Neural progenitor cell (in vitro differentiated cells): ENCODE measurements around the gene PKDCC. TPM values are rescaled to one million over a fixed set of nuclear protein-coding genes. Genes with fewer than 3 reads are reported as not detected.

Source experiments
- DNase-seq: peaks from one replicate; pipeline ENCODE4 v3.0.0-alpha.2; 2016; ENCODE audit warnings: low spot score
- H2AFZ ChIP-seq: fragments of 200-600 bp; sonication (generic); replicated peaks from 2 replicates; pipeline ENCODE4 v1.6.1; 2016; ENCODE audit warnings: antibody characterized with exemption
- H3F3A ChIP-seq: fragments of 200-600 bp; sonication (generic); 2 replicates; pipeline ENCODE4 v1.6.1; 2016; ENCODE audit warnings: antibody characterized with exemption, low read depth
- H3K27ac ChIP-seq: fragments of 200-600 bp; sonication (generic); 2 replicates; pipeline ENCODE4 v1.5.1; 2016; ENCODE audit warnings: mild to moderate bottlenecking
- H3K27me3 ChIP-seq: fragments of 200-600 bp; sonication (generic); 2 replicates; pipeline ENCODE4 v1.6.1; 2016; ENCODE audit warnings: mild to moderate bottlenecking, moderate library complexity
- H3K36me3 ChIP-seq: fragments of 200-600 bp; sonication (generic); 2 replicates; pipeline ENCODE4 v1.5.1; 2016
- H3K4me1 ChIP-seq: fragments of 200-600 bp; sonication (generic); 2 replicates; pipeline ENCODE4 v1.6.1; 2016; ENCODE audit warnings: mixed run types
- H3K4me2 ChIP-seq: fragments of 200-600 bp; sonication (generic); 2 replicates; pipeline ENCODE4 v1.6.1; 2016
- H3K4me3 ChIP-seq: fragments of 200-600 bp; sonication (generic); 2 replicates; pipeline ENCODE4 v1.5.1; 2016
- H3K79me2 ChIP-seq: fragments of 200-600 bp; sonication (generic); 2 replicates; pipeline ENCODE4 v1.6.1; 2016; ENCODE audit warnings: low read depth
- H3K9ac ChIP-seq: fragments of 200-600 bp; sonication (generic); 2 replicates; pipeline ENCODE4 v1.6.1; 2016
- H3K9me3 ChIP-seq: fragments of 200-600 bp; sonication (generic); 2 replicates; pipeline ENCODE4 v1.5.1; 2016; ENCODE audit warnings: low read depth
- H4K20me1 ChIP-seq: fragments of 200-600 bp; sonication (generic); 2 replicates; pipeline ENCODE4 v1.6.1; 2016; ENCODE audit warnings: low read depth
- H3K27ac Mint-ChIP-seq: 3 replicates; pipeline ENCODE4 v1.8.0; 2021; ENCODE audit warnings: mixed read lengths
- H3K27me3 Mint-ChIP-seq: 2 replicates; pipeline ENCODE4 v1.8.0; 2022; ENCODE audit warnings: low read depth, mild to moderate bottlenecking, inconsistent platforms, moderate library complexity, mixed read lengths; ENCODE audit not compliant: insufficient read depth
- H3K36me3 Mint-ChIP-seq: 3 replicates; pipeline ENCODE4 v1.8.0; 2021; ENCODE audit warnings: mixed read lengths
- H3K4me1 Mint-ChIP-seq: 3 replicates; pipeline ENCODE4 v1.8.0; 2021; ENCODE audit warnings: mixed read lengths
- H3K4me3 Mint-ChIP-seq: 3 replicates; pipeline ENCODE4 v1.8.0; 2021; ENCODE audit warnings: mild to moderate bottlenecking, moderate library complexity, mixed read lengths
- H3K9me3 Mint-ChIP-seq: 3 replicates; pipeline ENCODE4 v1.8.0; 2020; ENCODE audit warnings: mixed read lengths
- CTCF ChIP-seq: fragments of 200-600 bp; sonication (generic); IDR thresholded peaks from 2 replicates; pipeline ENCODE4 v1.5.1; 2017; ENCODE audit warnings: antibody characterized with exemption, mild to moderate bottlenecking
- EZH2 ChIP-seq: fragments of 200-600 bp; sonication (generic); IDR thresholded peaks from 2 replicates; pipeline ENCODE4 v1.6.1; 2017; ENCODE audit warnings: antibody characterized with exemption, mild to moderate bottlenecking, moderate library complexity
- EZH2phosphoT487 ChIP-seq: fragments of 200-600 bp; sonication (generic); IDR thresholded peaks from 2 replicates; pipeline ENCODE4 v1.6.1; 2017; ENCODE audit warnings: antibody characterized with exemption
- total RNA-seq: library from RNA; depleted of rRNA; stranded (reverse); fragments of >200 nt; gene quantifications from 2 replicates; pipeline ENCODE4 v1.2.3, GENCODE V29; 2015; ENCODE audit warnings: low replicate concordance

The PKDCC gene
- total RNA-seq, 1 donor from 2014 or later = 70.4 TPM

- H3K27ac Mint-ChIP-seq = no peak overlapping the region
- no peak for DNase-seq
- Histone ChIP-seq H3K36me3 (no peaks in the 10 kb centered on the region), H3K4me1 (peaks cover 22% of the 10 kb centered on the region), H3K9ac (no peak overlapping the region), H2AFZ (no peak overlapping the region), H3K9me3 (no peaks in the 10 kb centered on the region), H3K79me2 (no peaks in the 10 kb centered on the region), H3K27me3 (no peaks in the 10 kb centered on the region), H3K27ac (no peak overlapping the region), H3K4me2 (no peak overlapping the region), H3K4me3 (no peak overlapping the region), H3F3A (peaks cover 6% of the 10 kb centered on the region), H4K20me1 (no peaks in the 10 kb centered on the region)
- TF ChIP-seq EZH2phosphoT487 (no peak), CTCF (no peak), EZH2 (no peak)
- H3K4me1 Mint-ChIP-seq = peaks cover 29% of the 10 kb centered on the region
- peaks cover 27% of the 10 kb centered on the region for H3K9me3 Mint-ChIP-seq
- no peaks in the 10 kb centered on the region for H3K36me3 Mint-ChIP-seq
- H3K4me3 Mint-ChIP-seq = no peak overlapping the region
- peaks cover 16% of the 10 kb centered on the region for H3K27me3 Mint-ChIP-seq
These were observed 48.1 kb upstream of the PKDCC start for GRCh38 chr2:41999592-42000281.

GRCh38 chr2:42001711-42002201 lies 46.1 kb upstream of the PKDCC start:
- Mint-ChIP-seq H3K4me1 (peaks cover 20% of the 10 kb centered on the region), H3K4me3 (no peak overlapping the region), H3K27me3 (peaks cover 13% of the 10 kb centered on the region), H3K27ac (no peak overlapping the region), H3K36me3 (no peaks in the 10 kb centered on the region), H3K9me3 (peaks cover 29% of the 10 kb centered on the region)
- Histone ChIP-seq H3K4me2 (no peak overlapping the region), H3F3A (peaks cover 4% of the 10 kb centered on the region), H3K4me3 (no peak overlapping the region), H3K4me1 (peaks cover 24% of the 10 kb centered on the region), H4K20me1 (no peaks in the 10 kb centered on the region), H3K9me3 (no peaks in the 10 kb centered on the region), H3K27ac (no peak overlapping the region), H2AFZ (no peak overlapping the region), H3K27me3 (no peaks in the 10 kb centered on the region), H3K9ac (no peak overlapping the region), H3K36me3 (no peaks in the 10 kb centered on the region), H3K79me2 (no peaks in the 10 kb centered on the region)
- DNase-seq = no peak
- no peak for TF ChIP-seq EZH2phosphoT487
- no peak for TF ChIP-seq EZH2
- TF ChIP-seq CTCF = no peak

- Histone ChIP-seq H3K4me3 (no peak overlapping the region), H3K9ac (no peak overlapping the region), H3K27ac (no peak overlapping the region), H3K36me3 (no peaks in the 10 kb centered on the region), H3K4me1 (peaks cover 5% of the 10 kb centered on the region), H3F3A (peaks cover 4% of the 10 kb centered on the region), H3K27me3 (no peaks in the 10 kb centered on the region), H2AFZ (no peak overlapping the region), H4K20me1 (no peaks in the 10 kb centered on the region), H3K4me2 (no peak overlapping the region), H3K9me3 (no peaks in the 10 kb centered on the region), H3K79me2 (no peaks in the 10 kb centered on the region)
- Mint-ChIP-seq H3K27me3 (peaks cover 6% of the 10 kb centered on the region), H3K9me3 (peaks cover 17% of the 10 kb centered on the region), H3K27ac (no peak overlapping the region), H3K36me3 (no peaks in the 10 kb centered on the region), H3K4me1 (peaks cover 9% of the 10 kb centered on the region), H3K4me3 (no peak overlapping the region)
- DNase-seq = no peak
- TF ChIP-seq CTCF (no peak), EZH2phosphoT487 (no peak), EZH2 (no peak)
These were observed 40.3 kb upstream of the PKDCC start for GRCh38 chr2:42007551-42007950.
